Activated CD4-positive, alpha-beta T cell treated with anti-CD3 and anti-CD28 coated beads, Interleukin-2, amount 50 U/mL, for 24 hours (primary cell): ENCODE results near the gene CHIC1.
A peak's percentile ranks its signal among the peaks of the same experiment; 100 is the strongest.
"Not testable (repeated sequence)": the region's sequence is repeated elsewhere in the genome, so short reads cannot be mapped to it uniquely, and the experiment has no call there.

Experiments
- DNase-seq, 2 donors: peaks; one replicate each; pipeline ENCODE4 v3.0.0-alpha.2; 2020; ENCODE audit warnings: low read depth in 1 of 2, low spot score in 1 of 2

Gene CHIC1

DNA sequence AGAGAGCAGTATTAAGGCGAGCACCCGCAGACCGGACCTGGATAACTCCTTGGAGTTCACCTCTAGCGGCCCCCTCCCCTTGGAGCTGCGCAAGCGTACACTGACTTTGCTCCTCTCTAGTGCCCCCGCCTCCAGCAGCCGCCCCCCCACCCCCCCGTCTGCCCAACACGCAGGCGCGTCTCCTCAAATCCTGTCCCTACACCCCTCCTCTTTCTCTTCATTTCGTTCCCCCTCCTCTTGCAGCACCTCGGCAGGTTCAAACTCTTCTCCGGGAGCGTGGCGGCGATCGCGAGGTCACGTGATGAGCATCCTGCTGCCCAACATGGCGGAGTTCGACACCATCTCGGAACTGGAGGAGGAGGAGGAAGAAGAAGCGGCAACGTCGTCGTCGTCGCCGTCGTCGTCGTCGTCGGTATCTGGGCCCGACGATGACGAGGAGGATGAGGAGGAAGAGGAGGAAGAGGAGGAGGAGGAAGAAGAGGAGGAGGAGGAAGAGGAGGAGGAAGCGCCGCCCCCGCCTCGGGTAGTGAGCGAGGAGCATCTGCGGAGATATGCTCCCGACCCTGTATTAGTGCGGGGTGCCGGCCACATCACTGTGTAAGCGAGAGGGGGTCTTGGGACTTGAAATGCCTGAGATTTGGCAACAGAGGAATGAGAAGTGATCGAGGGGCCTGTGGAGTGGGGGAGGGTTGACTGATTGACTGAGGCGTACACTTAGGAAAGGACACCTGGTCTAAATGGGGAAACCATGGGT, at the start of gene CHIC1:
TSS of gene CHIC1 (plus strand) at position 214 of the 754 bp plus-strand sequence. CDS start at position 302, 88 bp downstream.
- DNase-seq: peak; percentile 35 to 45

DNA sequence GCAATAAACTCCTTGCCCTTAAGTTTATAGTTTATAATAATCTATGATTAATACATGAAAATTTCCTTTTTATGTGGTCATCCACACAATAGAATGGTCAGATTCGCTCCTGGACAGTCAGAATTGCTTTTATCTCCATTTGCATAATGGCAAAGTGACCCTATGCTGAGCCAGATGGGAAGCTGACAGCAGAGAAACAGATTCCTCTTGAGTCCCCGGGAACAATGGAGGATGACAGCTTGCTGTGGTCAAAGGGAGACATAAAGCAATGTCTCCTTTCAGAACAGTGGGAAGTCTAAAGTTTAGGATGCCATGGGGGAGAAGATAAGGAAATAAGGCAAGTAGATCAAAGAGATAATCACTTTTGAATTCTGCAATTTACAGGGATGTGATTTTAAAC, 40.2 kb upstream of the CHIC1 start:
- DNase-seq: not testable (repeated sequence)

DNA sequence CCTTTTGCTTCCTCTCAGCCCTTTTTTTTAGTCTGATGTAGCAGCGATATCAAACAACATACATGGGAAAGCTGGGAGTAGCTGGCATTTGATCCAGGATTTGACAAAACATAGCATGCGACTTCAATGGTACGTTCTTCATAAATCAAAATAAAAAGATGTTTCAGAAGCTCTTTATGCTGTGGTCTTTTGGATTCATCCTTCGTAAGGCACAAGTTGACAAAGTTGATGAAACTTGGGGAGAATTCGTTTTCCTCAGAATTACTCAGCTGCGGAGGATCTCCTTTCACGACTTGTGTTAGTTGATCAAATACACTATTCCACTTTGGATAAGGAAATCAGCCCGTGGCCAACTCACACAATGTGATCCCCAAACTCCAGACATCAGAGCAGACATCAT, 38.1 kb upstream of the CHIC1 start:
- no peak for DNase-seq

DNA sequence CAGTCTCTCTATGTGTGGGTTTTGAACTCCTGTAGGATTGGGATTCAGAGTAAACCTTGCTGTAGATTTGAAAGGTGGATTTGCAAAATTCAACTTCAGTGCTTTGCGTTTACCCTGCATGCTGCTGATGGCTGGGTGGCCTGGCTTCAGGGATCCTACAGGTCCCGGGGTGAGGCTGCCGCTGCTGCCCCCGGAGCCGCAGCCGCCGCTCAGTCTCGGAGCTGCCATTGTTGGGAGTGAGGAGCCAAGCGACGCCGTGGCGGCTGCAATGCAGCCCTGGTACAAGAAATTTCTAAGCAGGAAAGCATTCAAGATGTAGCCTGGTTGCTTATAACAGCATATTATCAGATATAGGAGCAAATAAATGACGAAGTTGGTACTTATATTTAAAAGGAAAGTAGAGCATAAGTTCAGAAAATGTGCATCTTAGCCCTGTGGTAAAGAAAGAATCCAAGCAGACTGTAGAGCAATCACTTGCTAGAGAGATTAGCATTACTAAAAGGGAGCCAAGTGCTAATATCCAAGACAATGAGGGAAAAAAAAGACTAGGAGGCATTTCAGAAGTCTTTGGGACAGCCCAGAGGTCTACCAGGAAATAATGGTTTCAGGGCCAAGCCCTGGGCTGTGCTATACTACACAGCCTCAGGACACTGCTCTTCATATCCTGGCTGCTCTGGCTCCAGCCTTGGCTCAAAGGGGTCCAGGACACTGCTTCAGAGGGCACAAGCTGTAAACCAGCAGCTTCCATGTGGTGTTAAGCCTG, 36.9 kb upstream of the CHIC1 start:
- DNase-seq: no peak

DNA sequence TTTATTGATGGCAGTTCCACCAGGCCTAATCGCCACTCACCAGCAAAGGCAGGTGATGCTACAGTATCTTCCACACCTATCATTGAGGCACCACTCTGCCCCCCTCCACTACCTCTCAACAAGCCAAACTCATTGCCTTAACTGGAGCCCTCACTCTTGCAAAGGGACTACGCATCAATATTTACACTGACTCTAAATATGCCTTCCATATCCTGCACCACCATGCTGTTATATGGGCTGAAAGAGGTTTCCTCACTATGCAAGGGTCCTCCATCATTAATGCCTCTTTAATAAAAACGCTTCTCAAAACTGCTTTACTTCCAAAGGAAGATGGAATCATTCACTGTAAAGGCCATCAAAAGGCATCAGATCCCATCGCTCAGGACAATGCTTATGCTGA, 31.3 kb upstream of the CHIC1 start:
- not testable (repeated sequence) for DNase-seq

DNA sequence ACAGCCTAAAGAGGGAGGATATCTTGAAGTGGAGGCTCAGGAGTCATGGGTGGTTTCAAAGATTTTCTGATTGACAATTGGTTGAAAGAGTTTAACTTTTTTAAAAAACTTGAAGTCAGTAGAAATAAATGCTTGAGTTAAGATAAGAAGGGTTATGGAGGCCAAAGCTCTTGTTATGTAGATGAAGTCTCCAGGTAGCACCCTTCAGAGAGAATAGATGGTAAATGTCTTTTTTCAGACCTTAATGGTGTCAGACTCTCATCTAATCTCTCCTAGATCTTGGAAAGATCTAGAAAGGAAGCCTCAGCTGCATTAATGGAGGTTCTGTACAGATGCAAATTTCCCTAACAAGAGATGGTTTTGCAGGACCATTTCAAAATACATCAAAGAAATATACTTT, 6.8 kb upstream of the CHIC1 start:
- DNase-seq: no peak

DNA sequence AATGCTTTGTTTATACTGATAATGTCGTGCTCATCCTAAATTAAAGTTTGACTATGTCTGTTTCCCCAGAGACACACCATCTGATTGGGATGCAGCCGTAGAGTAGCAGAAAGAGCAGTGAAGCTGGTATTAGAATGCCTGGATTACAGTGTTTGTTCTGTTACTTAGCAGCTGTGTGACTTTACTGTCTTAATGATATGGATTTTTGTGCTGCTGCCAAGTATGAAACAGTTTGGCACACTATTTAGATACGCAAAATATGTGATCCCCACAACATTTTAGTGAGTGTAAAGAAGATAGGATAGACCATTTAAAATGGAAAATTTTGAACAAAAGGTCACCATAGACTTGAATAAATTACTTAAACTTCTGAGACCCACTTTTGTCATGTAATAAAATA, 1.2 kb upstream of the CHIC1 start:
- no peak for DNase-seq

DNA sequence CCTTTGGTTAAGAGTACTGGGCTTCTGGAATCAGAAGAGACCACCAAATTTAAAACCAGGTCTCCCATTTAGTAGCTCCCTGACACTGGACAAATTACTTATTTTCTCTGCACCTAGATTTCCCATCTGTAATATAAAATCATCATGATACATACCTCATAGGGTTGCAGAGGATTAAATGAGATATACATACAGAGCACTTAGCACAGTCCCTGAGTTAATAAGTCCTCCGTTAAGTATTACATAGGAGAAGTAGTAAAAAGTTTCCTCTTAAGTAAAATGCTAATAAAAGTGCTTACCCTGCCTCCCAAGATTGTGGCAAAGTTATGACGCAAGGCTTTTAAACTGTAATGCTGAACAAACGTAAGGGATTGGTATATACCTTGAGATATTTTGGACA, 539 bp upstream of the CHIC1 start:
- DNase-seq: no peak

DNA sequence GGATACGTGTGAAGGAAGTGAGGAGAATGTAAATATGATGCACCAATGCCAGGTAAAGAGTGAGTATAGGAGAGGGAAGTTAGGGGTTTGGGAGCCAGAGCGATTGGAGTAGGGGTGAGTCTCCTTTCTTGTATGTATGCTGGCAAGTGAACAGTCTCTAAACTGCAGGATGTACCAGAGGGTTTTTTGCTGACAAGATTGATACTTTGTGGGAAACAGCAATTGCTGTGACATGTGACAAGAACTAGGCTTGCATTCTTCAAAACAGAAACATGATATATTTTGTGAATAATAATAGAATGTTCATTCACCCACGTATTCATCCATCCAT, 706 bp downstream of the CHIC1 start:
- DNase-seq: no peak

DNA sequence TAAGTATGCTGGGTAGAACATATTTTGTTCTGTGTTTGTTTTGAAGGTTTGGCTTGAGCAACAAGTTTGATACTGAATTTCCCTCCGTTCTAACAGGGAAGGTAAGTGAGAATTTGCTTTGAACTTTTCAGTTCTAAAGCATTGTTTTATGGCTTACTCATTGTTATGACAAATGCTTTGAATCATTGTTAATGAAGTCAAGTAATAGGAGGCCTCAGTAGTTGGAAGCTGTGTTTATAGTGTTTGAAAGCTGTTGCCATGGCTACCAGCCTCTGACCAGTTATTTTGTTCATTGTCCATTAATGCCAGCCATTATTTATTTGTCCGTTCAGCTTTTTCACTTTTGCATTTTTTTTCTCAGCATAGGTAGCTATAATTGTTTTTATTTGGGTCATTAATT, 14.4 kb downstream of the CHIC1 start:
- DNase-seq: no peak

DNA sequence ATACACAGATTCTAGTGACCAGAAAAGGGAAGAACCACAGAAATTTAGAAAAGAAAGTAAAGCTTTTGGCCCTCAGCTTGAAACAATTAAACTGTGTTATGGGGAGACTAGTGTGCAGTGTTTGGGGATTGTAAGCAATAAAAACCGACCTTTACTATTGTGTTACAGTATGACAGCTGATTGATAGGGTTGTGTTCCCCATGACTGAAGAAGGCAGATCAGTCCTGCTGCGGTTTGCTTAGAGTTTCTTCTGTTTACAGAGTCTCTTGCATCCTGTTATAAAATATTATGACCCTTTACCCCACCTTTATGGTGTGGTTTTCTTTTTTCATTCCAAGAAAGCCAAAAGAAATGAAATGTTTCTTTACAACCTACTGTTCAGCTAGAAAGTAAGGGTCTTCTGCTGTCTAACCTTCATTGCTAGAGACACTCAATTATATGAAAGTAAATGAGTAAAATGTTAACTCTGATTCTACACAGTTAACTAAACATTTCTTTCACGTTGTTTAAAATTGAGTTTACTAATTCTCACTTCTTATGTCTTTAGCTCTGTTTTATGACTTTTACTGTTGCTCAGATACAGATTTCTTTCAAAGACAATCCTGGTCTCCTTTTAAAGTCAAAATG, 18.1 kb downstream of the CHIC1 start:
- DNase-seq: no peak

DNA sequence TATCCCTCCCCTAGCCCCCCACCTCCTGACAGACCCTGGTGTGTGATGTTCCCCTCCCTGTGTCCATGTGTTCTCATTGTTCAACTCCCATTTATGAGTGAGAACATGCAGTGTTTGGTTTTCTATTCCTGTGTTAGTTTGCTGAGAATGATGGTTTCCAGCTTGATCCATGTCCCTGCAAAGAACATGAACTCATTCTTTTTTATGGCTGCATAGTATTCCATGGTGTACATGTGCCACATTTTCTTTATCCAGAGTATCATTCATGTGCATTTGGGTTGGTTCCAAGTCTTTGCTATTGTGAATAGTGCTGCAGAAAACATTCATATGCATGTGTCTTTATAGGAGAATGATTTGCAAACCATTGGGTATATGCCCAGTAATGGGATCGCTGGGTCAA, 34.8 kb downstream of the CHIC1 start:
- not testable (repeated sequence) for DNase-seq

DNA sequence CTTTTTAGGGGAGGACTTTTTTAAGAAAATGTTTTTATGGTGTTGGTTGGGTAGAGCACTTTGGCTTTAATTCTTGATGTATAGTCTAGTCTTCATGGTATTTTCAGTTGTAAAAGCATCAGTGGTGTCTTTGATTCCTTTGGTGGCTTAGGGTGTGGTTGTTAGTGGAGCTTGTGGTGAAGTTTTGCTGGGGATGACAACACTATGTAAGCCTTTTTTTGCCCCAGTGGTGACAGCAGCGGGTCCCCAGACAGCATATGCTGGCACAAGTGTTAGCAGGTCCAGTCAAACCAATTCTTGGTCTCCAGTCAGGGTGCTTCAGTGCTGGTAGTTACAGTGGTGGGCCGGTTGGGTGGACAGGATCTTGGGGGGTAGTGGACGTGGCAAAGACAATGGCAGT, 52.0 kb downstream of the CHIC1 start:
- no peak for DNase-seq

DNA sequence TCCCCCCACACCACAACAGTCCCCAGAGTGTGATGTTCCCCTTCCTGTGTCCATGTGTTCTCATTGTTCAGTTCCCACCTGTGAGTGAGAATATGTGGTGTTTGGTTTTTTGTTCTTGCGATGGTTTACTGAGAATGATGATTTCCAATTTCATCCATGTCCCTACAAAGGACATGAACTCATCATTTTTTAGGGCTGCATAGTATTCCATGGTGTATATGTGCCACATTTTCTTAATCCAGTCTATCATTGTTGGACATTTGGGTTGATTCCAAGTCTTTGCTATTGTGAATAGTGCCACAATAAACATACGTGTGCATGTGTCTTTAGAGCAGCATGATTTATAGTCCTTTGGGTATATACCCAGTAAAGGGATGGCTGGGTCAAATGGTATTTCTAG, 78.7 kb downstream of the CHIC1 start:
- not testable (repeated sequence) for DNase-seq

DNA sequence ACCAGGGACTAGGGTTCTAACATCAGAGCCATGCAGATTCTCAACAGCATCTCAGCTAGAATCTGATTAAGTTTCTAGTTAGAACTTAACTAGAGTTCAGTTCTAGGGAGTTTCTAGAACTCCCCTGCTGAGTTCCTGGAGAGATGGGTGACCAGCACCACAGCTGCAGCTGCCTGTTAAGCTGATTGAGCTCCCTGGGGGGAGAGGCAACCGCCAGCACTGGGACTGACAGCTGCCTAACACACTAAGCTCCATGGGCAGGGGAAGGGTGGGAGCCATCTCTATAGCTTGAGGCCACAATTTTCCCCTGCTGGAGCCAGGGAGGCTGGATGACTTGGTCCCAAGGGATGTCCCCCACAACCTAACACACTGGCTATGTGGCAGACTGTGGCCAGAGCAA, 84.2 kb downstream of the CHIC1 start:
- DNase-seq: no peak

DNA sequence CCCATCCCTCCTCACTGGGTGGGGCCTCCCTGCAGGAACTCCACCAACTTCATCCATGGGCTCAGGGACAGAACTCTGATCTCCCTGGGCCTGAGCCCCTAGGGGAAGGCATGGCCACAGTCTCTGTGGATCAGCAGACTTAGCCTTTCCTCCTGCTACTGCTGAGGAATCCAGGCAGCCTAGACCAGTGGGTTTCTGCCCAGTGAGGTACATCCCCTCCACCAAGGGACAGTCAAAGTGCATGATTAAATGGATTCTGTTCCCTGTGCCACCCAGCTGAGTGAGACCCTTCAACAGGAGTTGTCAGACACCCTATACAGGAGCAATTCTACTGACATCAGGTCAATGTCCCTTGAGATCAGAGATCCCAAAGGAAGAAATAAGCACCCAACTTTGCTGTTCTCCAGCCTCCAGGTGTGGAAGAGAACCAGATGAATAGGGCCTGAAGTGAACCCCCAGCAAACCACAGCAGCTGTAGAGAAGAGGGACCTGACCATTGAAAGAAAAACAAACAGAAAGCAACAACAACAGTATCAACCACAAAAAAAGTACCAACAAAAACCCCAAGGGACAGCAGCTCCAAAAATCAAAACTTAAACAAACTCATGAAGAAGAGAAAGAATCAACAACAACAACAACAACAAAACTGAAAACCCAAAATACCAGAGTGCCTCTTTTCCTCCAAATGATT, 84.8 kb downstream of the CHIC1 start:
- no peak for DNase-seq

DNA sequence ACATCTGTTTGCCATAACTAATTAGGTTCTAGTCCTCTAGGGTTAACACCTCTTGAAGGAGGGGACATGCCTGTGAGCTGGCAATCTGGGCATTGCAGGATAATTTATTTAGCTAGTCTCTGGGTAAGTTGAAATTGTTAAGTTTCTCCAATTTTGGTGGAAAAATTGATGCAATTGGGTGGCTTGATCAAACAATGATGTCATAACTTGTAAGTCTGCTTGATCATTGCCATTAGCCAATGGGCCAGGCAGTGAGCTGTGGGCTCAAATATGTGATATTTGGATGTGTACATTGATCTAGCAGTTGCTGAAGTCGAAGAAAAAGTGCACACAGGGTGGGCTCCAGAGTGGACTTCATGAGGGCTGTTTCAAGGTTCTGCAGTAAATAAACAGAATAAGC, 98.3 kb downstream of the CHIC1 start:
- DNase-seq: not testable (repeated sequence)

DNA sequence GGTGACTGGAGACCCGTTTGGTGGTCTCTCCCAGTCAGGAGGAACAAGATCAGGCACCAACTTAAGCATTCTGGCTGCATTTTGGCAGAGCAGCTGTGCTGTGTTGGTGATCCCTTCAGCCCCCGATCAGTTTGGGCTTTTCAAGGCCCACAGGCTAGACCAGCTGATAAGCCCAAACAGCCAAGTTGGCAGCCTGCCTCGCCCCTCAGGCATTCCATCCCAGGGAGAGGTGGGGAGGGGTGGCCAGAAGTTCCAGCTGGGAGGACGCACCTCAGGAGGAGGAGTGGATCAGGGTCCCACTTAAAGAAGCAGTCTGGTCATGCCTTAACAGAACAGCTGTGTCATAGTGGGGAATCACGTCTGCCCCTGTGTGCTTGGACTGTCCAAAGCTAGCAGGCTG, 105.8 kb downstream of the CHIC1 start:
- DNase-seq: no peak

DNA sequence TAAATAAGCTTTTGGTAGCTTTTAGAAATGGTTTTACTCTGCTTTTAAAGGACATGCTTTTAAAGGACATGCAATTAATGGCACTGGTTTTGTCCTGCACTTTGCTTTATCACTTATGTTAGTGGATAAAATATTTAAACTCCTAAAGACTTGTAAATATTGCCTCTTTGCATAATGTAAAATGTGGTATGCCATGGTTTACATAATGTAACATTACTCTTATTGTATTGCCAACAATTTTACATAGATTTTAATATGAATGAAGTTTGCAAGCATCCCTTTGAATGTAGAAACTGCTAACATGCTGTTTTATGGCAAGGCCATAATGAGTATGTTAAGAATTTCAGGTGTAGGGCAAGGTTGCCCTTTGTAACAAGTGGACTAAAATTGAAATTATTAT, 118.4 kb downstream of the CHIC1 start:
- DNase-seq: no peak

DNA sequence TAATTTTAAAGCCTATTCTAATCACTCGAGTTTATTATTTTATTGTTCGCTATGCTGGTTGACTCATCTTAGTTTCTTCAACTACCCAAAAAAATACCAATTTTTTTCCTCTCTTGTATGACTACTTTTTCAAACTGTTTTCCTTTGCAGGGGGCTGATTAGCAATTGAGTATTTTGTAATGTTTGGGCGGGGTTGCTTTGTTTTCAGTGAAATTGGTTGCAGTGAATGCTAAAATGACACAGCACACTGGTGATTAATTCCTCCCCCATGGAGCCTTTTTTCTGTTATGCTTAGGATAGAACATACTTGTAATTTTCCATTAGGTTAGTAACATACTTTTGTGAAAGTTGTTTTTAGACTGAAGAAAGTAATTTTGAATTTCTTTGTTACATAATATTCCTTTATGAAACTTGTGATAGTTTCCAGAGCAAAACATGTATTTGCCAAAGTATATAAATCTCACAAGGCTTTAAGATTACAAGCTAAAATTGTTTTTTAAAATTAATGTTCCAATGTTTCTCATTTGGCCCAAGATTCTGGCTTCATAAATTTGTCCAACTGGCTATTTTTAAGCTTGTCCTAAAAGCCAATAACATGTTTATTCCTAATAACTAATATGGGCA, 120.4 kb downstream of the CHIC1 start:
- DNase-seq: no peak

DNA sequence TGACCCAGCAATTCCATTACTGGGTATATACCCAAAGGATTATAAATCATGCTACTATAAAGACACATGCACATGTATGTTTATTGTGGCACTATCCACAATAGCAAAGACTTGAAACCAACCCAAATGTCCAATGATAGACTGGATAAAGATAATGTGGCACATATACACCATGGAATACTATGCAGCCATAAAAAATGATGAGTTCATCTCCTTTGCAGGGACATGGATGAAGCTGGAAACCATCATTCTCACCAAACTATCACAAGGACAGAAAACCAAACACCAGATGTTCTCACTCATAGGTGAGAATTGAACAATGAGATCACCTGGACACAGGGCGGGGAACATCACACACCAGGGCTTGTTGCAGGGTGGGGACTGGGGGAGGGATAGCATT, 144.0 kb downstream of the CHIC1 start:
- not testable (repeated sequence) for DNase-seq
